HT-29 (cell line): ENCODE results near the gene AP3B1. TPM values are rescaled to one million over a fixed set of nuclear protein-coding genes. Genes with fewer than 3 reads are reported as not detected.
A peak's percentile ranks its signal among the peaks of the same experiment; 100 is the strongest.
"Not testable (repeated sequence)": the region's sequence is repeated elsewhere in the genome, so short reads cannot be mapped to it uniquely, and the experiment has no call there.

Experiments
- DNase-seq: peaks from one replicate; pipeline ENCODE4 v3.0.0-alpha.2; 2015; ENCODE audit warnings: low spot score
- total RNA-seq: library from RNA; depleted of rRNA; stranded (reverse); fragments of >200 nt; shearing (Covaris generic); gene quantifications from 2 replicates; pipeline ENCODE4 v1.2.3, GENCODE V29; 2014

The AP3B1 gene
- total RNA-seq, 1 experiment from 2014 or later: 20.0 TPM

DNA sequence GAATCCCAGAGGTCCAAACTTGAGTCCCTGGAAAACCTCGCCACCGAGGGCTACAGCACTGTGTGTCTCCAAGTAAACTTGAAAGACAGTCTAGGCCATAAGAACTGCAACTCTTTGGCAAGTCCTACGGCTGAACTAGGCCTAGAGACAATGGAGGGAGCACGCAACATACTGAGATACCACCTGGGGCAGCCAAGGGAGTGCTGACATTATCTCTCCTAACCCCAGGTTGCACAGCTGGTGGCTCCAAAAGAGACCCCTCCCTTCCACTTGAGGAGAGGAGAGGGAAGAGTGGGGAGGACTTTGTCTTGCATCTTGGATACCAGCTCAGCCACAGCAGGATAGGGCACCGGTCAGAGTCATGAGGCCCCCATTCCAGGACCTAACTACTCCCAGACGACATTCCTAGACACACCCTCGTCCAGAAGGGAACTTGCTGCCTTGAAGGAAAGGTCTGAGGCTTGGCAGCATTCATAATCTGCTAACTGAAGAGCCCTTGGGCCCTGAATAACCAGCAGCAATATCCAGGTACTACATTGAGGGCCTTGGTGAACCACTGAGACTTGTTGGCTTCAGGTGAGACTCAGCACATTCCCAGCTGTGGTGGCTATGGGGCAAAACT lies 42.7 kb downstream of the AP3B1 start:
- DNase-seq: no peak

- no peak for DNase-seq
Measured at GRCh38 chr5:78245136-78245535, 49.4 kb downstream of the AP3B1 start.

- DNase-seq: no peak
Measured at GRCh38 chr5:78243639-78244038, 50.9 kb downstream of the AP3B1 start.

DNA sequence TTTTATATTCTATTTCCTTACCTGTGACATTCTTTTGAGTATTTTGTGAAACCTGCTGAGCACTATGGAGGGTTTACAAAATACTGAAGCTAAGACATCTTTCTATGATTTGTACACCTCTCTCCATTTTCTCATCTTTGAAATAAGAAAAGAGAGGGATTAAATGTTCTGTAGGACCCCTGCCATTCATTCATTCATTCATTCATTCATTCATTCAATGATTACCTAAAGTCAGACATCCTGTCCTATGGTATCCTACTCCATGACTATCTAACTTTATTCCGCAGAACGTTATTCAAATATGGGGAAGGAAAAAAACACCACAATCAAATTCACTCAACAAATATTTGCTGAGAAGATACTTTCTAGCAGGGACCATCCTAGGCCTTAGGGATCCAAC lies 51.4 kb downstream of the AP3B1 start:
- no peak for DNase-seq

DNA sequence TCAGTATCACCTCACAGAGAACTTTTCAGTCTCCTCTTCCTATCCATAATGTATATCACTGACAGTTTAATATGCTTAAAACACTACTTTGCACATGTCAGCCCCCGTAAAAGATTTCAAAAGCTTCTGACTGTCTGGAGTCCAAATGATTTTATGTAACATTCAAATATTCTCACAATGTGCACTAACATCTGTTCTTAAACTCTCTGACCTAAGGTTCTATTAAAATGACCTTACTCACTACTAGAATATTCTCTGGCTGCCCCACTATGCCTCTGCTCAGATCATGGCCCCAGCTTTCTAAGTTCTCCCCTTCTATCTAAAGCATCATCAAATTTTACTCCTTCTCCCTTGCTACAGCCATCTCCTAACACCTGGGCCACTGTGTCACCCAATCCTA lies 52.5 kb downstream of the AP3B1 start:
- DNase-seq: no peak

GRCh38 chr5:78237911-78238310 lies 56.6 kb downstream of the AP3B1 start:
- no peak for DNase-seq

DNA sequence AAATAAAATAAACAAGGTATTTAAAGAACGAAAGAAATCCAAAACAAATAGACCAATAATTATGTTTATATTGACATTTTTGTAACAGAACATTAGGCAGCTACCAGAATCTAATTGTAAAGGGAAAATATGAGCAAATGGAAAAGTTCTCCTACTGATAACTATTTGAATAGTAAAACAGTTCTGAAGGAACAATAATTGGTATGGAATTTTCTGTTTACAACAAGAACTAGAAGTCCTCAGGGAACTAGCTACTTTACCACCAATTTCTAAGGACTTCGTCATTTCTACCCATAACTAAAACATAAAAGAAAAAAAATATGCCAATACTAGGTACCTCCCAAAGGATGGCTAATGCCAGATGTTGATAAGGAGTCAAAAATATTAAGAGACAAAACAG lies 58.5 kb downstream of the AP3B1 start:
- no peak for DNase-seq

GRCh38 chr5:78235289-78235688 lies 59.2 kb downstream of the AP3B1 start:
- no peak for DNase-seq

DNA sequence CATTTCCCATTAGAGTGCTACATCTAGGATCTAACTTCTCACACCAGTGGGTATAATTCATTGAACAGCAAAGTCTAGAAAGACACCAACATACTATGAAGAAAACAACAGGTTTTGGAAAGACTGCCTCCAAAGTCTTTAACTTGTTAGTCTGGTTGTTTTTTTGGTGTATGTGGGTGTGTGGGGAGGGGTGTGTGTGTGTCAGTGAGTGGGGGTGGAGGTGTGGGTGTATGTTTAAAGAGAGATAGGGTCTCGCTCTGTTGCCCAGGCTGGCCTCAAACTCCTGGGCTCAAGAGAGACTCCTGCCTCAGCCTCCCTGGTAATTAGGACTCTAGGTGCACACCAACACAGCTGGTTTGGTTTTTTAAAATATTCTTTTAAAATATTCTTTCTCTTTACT lies 59.7 kb downstream of the AP3B1 start:
- no peak for DNase-seq

- DNase-seq: no peak
Measured at GRCh38 chr5:78232163-78232562, 62.3 kb downstream of the AP3B1 start.

DNA sequence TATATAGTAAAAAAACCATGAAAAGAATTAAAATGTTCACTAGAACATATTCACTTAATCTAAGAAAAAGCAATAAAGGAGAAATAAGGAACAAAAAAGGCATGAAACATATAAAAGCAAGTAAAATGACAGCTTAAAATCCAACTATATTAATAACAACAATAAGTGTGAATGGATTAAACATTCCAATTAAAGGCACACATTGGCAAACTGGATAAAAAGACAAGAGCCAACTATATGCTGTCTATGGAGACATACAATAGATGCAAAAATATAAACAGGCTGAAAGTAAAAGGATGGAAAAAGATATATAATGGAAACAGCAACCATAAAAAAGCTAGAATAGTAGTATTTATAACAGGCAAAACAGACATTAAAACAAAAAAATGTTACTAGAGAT lies 70.1 kb downstream of the AP3B1 start:
- DNase-seq: no peak

DNA sequence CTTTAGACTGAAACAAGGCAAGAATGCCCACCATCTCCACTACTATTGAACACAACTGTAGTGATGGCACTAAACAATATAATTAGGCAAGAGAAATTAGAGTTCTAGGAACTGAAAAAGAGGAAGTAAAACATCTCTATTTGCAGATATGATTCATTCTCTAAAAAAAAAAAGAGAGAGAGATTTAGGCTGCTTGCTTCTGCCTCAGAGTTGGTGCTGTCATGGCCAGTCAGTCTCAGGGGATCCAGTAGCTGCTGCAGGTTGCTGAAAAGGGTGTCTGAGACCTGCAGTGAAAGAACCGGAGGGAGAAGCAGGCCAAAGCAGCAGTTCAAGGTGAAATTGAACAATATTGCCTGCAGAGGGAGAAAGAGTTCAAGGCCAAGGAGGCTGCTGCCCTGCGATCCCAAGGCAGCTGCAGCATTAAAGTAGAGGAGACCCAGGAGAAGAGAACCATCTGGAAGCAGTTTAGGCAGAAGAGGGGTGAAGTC lies 72.5 kb downstream of the AP3B1 start:
- peak; percentile 9 for DNase-seq

DNA sequence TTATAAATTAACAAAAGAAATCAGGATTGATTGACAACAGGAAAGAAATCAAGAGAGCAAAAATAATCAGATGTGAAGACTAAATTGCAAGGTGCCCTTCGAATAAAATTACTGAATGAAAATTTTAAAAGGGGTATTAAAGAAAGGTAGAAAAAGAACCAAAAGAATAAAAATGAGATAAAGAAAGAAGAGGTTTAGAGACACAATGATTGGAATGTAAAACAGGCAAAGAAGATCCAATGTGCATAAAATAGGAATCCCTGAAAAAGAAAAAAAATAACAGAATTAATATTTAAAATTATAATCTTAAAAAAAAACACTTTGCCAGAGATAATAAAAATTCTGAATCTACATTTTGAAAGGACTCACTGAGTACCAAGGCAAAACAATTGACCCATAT lies 73.0 kb downstream of the AP3B1 start:
- no peak for DNase-seq

- no peak for DNase-seq
Measured at GRCh38 chr5:78215972-78216371, 78.5 kb downstream of the AP3B1 start.

DNA sequence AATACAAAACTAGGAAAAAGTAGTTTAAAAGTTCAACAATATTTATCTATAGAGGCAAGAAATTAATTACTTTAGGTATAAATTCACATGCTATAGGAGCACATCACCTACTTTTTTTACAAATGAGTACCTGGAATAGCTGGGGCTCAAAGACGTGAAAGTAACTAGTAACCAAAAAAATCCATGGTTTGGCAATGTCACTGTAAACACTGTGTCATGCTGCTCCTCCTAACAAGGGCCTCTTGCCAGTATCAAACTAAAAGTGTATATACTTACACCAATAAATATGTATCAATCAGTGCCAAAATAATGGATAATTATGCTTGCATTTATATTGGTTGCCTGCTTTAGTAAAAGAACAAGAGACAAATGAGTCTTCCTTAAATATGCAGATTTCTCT lies 78.9 kb downstream of the AP3B1 start:
- DNase-seq: no peak

DNA sequence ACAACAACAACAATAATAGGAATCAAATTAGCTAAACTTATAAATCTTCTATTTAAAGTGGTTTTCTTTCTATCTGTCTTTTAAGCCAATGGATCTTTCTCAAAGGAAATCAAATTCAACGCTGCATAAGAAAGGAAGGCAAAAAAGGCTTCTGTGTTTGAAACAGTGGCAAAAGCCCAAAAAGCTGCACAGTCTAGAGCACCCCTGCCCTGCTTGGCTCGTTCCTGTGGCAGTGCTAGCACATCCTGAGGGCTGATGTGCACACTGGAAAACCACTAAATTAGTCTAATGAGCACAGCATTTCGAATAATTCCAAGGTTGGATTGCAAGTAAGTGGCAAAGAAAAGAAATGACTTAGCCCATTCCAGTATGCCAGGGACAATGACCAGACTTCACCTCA lies 80.7 kb downstream of the AP3B1 start:
- no peak for DNase-seq

DNA sequence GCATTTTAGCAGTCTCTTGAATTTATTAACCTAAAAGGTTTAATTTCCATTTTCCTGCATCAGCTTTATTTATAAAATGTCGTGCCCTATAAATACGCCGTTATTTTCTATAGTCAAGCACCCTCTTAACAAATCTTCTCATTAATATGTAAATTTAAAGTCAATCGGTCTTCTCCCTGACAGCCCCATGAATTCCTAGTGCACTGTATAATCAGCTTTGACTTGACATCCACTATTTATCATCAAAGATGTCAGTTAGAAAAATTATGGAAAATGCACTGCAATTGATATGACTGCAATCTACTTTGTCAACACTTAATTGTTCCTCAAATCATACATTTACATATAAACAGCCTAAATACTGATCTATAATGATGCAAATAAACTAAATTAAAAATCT lies 83.4 kb downstream of the AP3B1 start:
- no peak for DNase-seq

DNA sequence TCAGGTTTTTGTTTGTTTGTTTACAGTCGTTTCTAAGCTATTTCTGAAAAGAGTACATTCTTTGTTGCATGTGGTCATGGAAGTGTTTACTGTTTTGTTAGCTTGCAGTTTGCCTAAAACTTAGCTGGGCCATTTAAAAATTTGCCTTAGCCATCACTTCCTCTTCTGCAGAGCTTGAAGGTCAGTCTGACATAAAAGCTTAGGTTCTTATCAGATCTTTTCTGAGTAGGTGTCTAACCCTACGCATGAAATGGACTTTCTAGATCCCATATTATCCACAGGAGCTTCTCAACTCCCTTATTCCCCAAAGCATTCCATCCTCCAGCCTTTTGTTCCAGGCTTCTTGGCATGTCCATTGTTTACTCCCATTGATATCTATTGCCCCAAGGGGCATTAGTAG lies 90.3 kb downstream of the AP3B1 start:
- DNase-seq: no peak

- no peak for DNase-seq
Measured at GRCh38 chr5:78203815-78204214, 90.7 kb downstream of the AP3B1 start.

DNA sequence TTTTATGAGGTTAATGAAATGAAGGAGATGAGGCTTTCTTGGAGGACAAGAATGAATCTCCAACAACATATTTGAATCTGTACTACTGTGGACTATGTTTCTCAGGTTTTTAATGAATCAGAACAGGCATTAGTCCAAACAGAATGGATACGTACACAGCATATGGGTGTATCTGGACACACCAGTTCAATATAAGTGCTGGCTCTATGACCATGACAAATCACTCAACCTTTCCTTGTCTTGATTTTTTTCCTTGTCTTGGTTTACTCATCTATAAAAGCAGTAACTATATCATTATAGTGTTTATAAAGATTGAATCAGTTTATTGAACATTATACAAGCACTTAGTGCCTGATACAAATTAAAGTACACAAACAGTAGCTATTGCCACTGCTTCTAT lies 104.1 kb downstream of the AP3B1 start:
- no peak for DNase-seq

GRCh38 chr5:78188681-78189080 lies 105.8 kb downstream of the AP3B1 start:
- not testable (repeated sequence) for DNase-seq

- DNase-seq: no peak
Measured at GRCh38 chr5:78187172-78187571, 107.3 kb downstream of the AP3B1 start.

- no peak for DNase-seq
Measured at GRCh38 chr5:78182838-78183237, 111.7 kb downstream of the AP3B1 start.

GRCh38 chr5:78178356-78178755 lies 116.1 kb downstream of the AP3B1 start:
- DNase-seq: no peak
